ENCODE measurements around the gene FARS2.

The FARS2 gene

GRCh38 chr6:5469101-5469846, 208.0 kb downstream of the FARS2 start:
- DNase-seq (ENCODE audit: low spot score) = no peak

GRCh38 chr6:5471044-5471443, 209.7 kb downstream of the FARS2 start:
- DNase-seq (ENCODE audit: low spot score) = peak; percentile 61

- DNase-seq (ENCODE audit: low spot score) = no peak
Measured at GRCh38 chr6:5471637-5472398, 210.5 kb downstream of the FARS2 start.

GRCh38 chr6:5472571-5472970, 211.3 kb downstream of the FARS2 start:
- no peak for DNase-seq (ENCODE audit: low spot score)

- DNase-seq (ENCODE audit: low spot score) = no peak
Measured at GRCh38 chr6:5475779-5476178, 214.5 kb downstream of the FARS2 start.

- no peak for DNase-seq (ENCODE audit: low spot score)
Measured at GRCh38 chr6:5478380-5478779, 217.1 kb downstream of the FARS2 start.

DNA sequence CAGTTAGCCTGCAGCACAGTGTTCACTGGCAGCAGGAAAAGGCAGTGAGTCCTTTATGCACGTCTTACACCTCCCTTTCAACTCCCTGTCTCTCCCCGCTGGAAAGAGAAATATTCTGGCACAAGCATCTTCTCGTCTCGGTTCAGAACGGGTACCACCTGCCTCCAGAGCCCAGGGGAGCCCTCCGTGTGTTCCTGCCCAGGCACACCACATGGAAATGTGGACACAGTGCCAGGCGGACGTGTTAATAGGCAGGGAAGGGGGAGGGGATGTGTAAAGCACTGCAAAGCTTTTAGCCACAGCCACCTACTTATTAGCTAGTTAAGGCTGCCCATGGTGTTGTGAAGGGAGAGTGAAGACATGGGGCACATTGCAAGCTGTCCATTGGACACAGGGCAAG, 219.7 kb downstream of the FARS2 start:
- DNase-seq (ENCODE audit: low spot score) = no peak

DNA sequence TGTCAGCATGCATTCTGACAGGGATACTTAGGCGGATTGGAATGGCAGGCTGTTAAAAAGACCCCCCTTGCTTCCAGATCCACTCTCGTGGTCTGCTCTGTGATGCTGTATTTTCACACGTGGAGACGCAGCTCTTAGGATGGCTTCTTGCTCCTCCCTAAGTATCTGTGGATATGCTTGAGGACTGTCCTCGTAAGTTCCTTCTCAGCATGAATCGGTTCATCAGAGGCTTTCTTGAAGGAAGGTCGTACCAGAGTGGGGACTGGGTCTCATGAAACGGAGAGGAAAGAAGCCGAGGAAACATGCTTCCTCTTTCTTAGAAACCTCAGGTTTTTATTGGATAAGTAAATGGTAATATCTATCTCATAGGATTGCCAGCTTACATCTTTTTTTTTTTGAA, 220.4 kb downstream of the FARS2 start:
- DNase-seq (ENCODE audit: low spot score) = no peak

GRCh38 chr6:5482619-5483018, 221.3 kb downstream of the FARS2 start:
- no peak for DNase-seq (ENCODE audit: low spot score)

- no peak for DNase-seq (ENCODE audit: low spot score)
Measured at GRCh38 chr6:5484692-5485091, 223.4 kb downstream of the FARS2 start.

GRCh38 chr6:5486214-5486613, 224.9 kb downstream of the FARS2 start:
- DNase-seq (ENCODE audit: low spot score) = no peak

DNA sequence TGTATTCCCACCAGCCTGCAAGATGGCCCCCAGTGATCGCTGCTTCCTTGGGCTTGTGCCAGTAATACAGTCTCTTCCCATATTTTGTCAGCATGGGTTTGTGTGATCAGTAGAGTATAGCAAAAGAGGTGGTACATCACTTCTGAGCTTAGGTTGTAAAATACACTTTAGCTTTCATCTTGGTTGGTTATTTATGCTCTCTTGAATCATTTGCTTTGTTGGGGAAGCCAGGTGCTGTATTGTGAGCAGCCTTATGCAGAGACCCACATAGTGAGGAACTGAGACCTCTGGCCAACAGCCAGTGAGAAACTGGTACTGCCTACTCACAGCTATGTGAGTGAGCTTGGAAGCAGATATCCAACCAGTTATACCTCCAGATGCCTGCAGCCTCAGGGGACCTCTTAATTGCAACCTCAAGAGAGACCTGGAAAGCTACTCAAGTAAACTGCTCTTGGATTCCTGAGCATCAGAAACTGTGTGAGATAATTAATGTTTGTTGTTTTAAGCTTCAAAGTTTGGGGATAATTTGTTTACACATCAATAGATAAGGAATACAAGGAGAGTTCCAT, 229.3 kb downstream of the FARS2 start:
- DNase-seq (ENCODE audit: low spot score) = no peak

DNA sequence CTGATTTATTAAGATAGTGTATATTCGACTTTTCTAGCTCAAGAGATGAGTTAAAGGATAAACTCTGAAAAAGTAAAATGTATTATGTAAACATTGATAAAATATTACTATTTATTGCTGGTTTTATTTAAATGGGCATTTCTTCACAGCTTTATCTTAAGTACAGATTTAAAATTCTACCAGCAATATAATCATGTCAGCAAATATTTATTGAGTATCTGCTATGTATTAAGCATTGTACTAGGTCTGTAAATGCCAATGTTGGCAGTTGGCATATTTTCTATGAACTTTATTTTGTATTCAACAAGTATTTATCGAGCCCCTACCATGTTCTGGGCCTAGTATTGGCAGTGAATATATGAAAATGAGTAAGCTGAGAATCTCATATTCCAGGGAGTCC, 231.0 kb downstream of the FARS2 start:
- no peak for DNase-seq (ENCODE audit: low spot score)

DNA sequence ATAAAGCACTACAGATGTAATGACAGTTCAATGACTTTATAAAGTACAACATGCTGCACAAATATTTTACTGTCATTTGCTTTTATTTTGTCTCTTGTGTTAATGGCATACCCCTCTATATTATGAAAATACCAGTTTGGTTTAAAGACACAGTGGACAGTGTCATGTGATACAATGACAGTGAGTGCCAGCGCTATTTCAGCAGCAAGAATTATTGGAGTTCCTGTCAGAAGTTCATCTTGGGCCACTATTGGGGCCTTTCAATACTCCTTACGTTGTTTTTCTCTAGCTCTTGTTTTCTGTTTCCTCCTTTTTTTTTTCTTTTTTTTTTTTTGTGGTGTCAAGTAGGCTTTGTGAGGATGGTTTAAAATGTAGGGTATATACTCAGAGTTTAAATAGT, 232.5 kb downstream of the FARS2 start:
- no peak for DNase-seq (ENCODE audit: low spot score)

- no peak for DNase-seq (ENCODE audit: low spot score)
Measured at GRCh38 chr6:5497896-5498578, 236.7 kb downstream of the FARS2 start.

DNA sequence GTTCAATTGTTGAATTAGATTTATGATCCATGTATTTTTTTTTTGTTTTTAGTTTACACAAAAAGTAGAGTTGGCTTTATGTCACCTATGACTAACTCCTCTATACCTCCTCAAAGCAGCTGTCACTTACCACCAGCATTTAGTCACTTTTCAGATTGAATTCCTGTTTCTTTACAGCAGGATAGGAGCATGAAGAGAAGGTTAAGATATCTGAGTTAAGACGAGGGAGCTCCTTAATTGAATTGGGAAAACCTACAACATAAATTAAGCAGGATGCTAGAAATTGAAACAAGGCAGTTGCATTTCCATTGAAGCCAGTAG, 237.2 kb downstream of the FARS2 start:
- no peak for DNase-seq (ENCODE audit: low spot score)

GRCh38 chr6:5499644-5500306, 238.5 kb downstream of the FARS2 start:
- DNase-seq (ENCODE audit: low spot score) = peak; percentile 23

DNA sequence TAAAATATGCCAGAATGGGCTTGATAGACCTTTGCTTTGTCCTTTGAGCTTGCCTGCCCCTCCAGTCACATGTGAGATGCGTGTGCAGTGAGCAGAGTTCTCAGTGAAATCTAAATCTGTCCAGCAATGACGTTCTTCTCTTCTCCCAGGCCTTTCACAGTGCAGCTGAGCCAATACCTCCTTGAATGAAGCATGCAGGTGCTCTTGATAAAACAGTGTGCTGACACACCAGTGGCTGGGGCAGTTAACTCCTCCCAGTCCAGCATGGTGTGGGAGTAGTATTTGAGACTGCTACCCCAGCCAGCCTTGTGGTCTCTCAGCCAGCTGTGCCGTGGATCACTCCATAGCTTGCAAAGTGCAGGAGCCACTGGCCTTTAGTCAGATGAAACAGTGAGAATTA, 240.5 kb downstream of the FARS2 start:
- no peak for DNase-seq (ENCODE audit: low spot score)

GRCh38 chr6:5504078-5504477, 242.8 kb downstream of the FARS2 start:
- DNase-seq (ENCODE audit: low spot score) = no peak

- DNase-seq (ENCODE audit: low spot score) = no peak
Measured at GRCh38 chr6:5506149-5506548, 244.8 kb downstream of the FARS2 start.

DNA sequence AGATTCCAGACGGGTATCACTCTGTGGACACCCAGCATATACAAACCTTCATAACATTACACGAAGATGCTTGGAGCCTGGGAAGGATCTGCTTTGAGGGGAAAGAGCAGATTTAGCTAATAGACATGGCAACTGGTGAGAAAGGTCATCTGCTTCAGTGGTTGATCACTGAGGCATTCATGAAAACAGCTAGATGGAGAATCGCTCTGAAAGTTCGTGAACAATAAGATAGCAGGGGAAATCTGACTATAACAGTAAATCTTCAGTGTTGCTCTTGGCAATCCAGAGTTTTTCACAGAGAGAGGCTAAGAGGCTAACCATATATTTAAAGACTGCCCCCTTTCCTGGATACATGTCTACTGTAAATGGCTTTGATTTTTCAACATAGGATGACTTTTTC, 245.3 kb downstream of the FARS2 start:
- DNase-seq (ENCODE audit: low spot score) = no peak

- no peak for DNase-seq (ENCODE audit: low spot score)
Measured at GRCh38 chr6:5507131-5507681, 245.9 kb downstream of the FARS2 start.

Measured in AG08396 (cell line).